Measurements from ENCODE around the gene FAM110D.

FAM110D gene

DNA sequence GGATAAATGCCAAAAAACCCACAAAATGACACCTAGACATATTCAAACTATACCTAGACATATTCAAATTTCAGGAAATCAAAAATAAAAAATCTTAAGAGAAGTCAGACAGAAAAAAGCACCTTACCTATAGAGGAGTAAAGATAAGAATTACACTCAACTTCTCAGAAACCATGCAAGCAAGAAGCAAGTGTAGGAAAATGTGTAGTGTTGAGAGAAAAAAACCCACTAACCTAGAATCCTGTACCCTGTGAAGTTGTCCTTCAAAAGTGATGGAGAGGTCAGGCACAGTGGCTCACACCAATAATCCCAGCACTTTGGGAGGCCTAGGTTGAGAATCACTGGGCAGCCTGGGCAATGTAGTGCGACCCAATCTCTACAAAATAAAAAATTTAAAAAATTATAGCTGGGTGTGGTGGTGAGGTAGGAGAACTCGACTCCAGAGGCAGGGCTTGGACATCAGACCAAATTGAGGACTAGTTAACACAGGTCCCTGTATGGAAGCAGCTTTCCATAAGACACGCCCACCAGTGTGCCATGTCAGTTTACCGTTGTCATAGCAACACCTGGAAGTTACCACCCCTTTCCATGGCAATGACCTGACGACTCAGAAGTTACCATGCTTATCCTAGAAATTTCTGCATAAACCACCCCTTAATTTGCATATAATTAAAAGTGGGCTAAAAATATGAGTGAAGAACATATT lies 26.6 kb upstream of the FAM110D start:
- in situ Hi-C loops (cut with MboI; ENCODE audit: low pct_unique_long_range_greater_than_20kb, low sequenced_read_pairs, unreplicated experiment): no loop called here
- DNase-seq (ENCODE audit: low spot score): no peak
- TF ChIP-seq, protein P1, sequence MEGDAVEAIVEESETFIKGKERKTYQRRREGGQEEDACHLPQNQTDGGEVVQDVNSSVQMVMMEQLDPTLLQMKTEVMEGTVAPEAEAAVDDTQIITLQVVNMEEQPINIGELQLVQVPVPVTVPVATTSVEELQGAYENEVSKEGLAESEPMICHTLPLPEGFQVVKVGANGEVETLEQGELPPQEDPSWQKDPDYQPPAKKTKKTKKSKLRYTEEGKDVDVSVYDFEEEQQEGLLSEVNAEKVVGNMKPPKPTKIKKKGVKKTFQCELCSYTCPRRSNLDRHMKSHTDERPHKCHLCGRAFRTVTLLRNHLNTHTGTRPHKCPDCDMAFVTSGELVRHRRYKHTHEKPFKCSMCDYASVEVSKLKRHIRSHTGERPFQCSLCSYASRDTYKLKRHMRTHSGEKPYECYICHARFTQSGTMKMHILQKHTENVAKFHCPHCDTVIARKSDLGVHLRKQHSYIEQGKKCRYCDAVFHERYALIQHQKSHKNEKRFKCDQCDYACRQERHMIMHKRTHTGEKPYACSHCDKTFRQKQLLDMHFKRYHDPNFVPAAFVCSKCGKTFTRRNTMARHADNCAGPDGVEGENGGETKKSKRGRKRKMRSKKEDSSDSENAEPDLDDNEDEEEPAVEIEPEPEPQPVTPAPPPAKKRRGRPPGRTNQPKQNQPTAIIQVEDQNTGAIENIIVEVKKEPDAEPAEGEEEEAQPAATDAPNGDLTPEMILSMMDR (IDR thresholded peaks at IDR 0.05; ENCODE audit: extremely low read depth, insufficient read depth, missing control alignments): no peak

DNA sequence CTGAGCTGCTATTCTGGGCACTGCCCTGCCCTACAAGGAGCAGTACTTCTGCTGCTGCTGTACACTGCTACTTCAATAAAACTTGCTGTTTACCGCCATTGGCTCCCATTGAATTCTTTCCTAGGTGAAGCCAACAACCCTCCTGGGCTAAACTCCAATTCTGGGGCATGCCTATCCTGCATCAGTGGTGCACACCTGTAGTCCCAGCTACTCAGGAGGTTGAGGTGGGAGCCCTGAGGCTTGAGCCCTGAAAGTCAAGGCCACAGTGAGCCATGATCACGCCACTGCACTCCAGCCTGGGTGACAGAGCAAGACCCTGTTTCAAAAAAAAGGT lies 26.1 kb upstream of the FAM110D start:
- TF ChIP-seq, protein P1 (IDR thresholded peaks at IDR 0.05; ENCODE audit: extremely low read depth, insufficient read depth, missing control alignments): no peak
- in situ Hi-C loops (cut with MboI; ENCODE audit: low pct_unique_long_range_greater_than_20kb, low sequenced_read_pairs, unreplicated experiment): no loop called here
- DNase-seq (ENCODE audit: low spot score): no peak

DNA sequence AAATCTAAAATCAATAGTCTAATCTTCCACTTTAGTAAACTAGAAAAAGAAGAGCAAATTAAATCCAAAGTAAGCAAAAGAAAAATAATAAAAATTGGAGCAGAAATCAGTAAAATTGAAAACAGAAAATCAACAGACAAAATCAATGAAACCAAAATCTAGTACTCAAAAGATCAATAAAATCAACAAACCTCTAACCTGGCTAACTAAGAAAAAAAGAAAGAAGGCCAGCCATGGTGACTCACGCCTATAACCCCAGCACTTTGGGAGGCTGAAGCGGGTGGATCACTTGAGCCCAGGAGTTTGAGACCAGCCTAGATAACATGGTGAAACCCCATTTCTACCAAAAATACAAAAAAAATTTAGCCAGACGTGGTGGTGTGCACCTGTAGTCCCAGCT lies 24.4 kb upstream of the FAM110D start:
- in situ Hi-C loops (cut with MboI; ENCODE audit: low pct_unique_long_range_greater_than_20kb, low sequenced_read_pairs, unreplicated experiment): no loop called here
- DNase-seq (ENCODE audit: low spot score): no peak
- TF ChIP-seq, protein P1 (IDR thresholded peaks at IDR 0.05; ENCODE audit: extremely low read depth, insufficient read depth, missing control alignments): no peak

DNA sequence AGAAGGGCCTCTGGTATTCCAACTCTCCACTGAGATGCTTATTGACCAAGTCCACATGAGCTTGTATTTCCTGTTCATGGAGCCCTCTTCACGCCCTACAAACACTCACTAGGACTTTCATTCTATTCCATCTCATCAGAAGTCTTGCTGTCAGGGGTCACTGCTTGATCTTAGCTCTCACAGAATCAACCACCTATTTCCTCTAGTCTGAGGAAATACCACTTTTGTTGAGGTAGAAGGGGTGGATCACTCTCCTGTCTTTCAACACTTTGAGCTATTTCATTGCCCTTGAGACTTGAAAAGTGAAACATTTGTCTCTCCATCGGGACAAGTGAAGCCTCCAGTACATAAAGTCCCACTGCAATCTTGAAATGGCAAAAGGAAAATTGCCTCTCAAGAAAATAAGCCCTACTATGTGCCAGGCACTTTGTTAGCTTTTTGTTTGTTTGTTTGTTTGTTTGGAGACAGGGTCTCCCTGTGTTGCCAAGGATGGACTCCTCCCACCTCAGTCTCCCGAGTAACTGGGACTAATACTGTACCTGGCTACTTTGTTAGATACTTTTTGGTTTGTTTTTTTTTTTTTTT lies 19.8 kb upstream of the FAM110D start:
- in situ Hi-C loops (cut with MboI; ENCODE audit: low pct_unique_long_range_greater_than_20kb, low sequenced_read_pairs, unreplicated experiment): no loop called here
- TF ChIP-seq, protein P1 (IDR thresholded peaks at IDR 0.05; ENCODE audit: extremely low read depth, insufficient read depth, missing control alignments): no peak
- no peak for DNase-seq (ENCODE audit: low spot score)

DNA sequence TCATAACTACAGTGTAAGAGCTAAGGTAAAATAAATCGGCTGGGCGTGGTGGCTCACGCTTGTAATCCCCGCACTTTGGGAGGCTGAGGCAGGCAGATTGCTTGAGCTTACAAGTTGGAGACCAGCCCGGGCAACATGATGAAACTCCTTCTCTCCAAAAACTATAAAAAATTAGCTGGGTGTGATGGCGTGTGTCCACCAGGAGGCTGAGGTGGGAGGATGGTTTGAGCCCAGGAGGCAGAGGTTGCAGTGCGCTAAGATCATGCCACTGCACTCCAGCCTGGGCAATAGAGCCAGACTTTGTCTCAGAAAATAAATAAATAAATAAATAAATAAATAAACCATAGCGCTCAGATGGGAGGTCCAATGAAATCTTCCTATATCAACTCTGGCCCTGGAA lies 16.7 kb upstream of the FAM110D start:
- TF ChIP-seq, protein P1 (IDR thresholded peaks at IDR 0.05; ENCODE audit: extremely low read depth, insufficient read depth, missing control alignments): no peak
- in situ Hi-C loops (cut with MboI; ENCODE audit: low pct_unique_long_range_greater_than_20kb, low sequenced_read_pairs, unreplicated experiment): no loop called here
- no peak for DNase-seq (ENCODE audit: low spot score)

DNA sequence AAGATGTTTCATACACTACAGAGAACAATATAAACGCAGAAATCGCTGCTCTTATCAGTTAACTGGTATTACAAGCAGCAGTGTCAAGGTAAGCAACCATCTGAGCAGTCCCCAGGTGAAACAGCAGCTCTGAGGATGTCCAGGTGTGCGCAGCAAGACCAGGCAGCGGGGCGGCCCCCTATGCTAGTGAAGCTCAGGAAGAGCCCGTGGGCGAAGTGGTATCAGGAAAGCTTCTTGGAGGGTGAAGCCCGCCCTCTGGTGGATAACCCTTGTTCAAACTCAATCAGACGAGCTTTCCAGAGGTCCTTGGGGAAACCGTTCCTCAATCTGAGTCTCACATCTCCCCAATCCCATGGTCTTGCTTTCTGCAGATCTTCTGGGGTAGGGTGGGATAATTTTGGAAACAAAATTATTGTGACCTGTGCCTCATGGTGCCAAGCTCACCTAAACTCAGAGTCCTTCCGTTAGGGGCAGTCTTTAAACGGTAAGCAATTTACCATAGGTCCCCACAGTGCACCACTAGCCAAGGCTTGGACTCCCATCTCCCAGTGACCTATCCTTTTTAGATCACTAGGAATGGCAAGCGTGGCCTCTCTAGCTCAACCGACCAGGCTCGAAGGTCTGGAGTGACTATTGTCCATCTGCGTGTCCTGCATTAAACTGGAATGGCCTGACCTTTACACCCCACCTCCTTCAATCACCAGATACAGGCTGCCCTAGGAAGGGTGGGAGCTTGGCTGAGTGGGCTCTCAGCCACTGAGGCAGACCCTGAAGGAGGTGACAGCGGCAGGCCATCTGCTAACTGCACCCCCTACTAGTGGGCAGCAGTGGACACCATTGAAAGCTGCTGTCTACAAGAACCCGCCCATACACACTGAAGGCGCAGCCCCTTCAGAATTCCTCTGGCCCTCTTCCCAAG lies 13.6 kb upstream of the FAM110D start:
- in situ Hi-C loops (cut with MboI; ENCODE audit: low pct_unique_long_range_greater_than_20kb, low sequenced_read_pairs, unreplicated experiment): loop anchor here (5.0 kb wide), 1 partner anchor 38 kb away; no protein-coding TSS in a partner anchor
- peak; percentile 67 for DNase-seq (ENCODE audit: low spot score)
- TF ChIP-seq, protein P1 (IDR thresholded peaks at IDR 0.05; ENCODE audit: extremely low read depth, insufficient read depth, missing control alignments): peak; percentile 69
